ENCODE measurements around the gene NHS.

The NHS gene

DNA sequence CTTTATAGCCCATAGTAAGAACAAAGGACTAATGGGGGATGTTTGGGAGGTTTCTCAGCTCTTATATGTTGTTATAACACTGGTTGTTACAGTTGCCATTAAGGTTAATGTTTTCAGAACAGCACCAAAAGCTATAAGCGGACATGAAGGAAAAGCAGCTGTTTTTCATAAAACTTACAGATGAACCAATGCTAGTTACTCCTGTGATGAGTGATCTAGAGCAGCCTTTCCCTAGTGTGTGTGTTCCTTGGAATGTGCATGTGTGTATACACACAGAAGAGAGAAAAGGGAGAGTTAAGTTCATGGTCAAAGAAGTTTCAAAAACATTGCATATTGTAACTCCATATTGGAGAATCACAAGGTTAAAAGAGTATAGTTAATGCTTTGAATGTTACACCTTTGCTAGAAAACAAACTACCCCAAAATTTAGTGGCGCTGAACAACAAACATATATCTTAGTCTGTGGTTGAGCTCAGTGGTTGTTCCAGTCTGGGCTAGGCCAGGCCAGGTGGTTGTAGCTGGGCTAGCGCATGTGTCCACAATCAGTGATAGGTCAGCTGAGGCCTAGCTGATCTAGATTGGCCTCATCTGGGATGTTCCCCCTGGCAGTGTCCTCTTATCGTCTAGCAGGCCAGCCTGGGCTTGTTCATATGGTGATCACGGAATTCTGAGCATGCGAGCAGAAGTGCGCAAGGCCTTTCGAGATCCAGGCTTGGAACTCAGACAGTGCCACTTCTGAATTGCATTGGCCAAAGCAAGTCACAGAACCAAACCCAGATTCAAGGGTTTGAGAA is 151.0 kb downstream of the NHS start:
- peak; percentile 52 for DNase-seq (ENCODE audit: low read depth)
- Histone ChIP-seq H3K36me3 (ENCODE audit: control insufficient read depth, insufficient read depth, low read length, severe bottlenecking) (no peaks in the 10 kb centered on the region), H3K4me1 (ENCODE audit: control insufficient read depth, insufficient read depth, low read length) (peaks cover 27% of the 10 kb centered on the region), H3K9me3 (ENCODE audit: control insufficient read depth, low read length) (no peaks in the 10 kb centered on the region), H3K4me3 (ENCODE audit: low read length) (no peak overlapping the region), H3K27me3 (replicated peaks; ENCODE audit: control insufficient read depth, insufficient read depth, low read length) (no peaks in the 10 kb centered on the region), H3K9ac (ENCODE audit: low read length) (no peak overlapping the region)

DNA sequence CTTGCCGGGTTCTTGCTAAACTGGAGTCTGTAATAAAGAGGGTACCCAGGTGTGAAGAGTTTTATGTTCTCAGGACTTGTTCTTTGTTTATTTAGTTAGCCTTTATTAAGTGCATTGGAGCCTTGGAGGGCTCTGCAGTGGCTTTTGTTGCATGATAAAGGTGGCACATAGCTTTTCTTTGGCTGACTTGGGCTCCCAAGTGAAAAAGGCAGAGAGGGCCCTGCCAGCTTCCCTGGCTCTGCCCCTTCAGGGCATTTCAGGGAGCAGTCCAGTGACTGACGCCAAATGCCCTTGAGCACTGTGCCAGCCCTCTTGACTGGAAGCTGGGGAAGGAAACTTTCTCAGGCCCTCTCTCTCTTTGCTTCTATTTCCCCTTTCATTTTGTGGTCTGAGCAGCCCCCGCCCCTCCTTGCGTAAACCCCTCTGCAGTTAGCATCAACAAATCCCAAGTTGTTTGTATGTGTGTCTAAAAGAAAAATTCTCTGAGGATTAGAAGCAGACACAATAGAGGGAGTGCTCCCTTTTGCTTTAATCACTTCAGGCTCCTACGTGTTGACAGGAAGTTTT is 152.2 kb downstream of the NHS start:
- Histone ChIP-seq H3K27me3 (replicated peaks; ENCODE audit: control insufficient read depth, insufficient read depth, low read length) (peaks cover 5% of the 10 kb centered on the region), H3K4me3 (ENCODE audit: low read length) (no peak overlapping the region), H3K36me3 (ENCODE audit: control insufficient read depth, insufficient read depth, low read length, severe bottlenecking) (no peaks in the 10 kb centered on the region), H3K9me3 (ENCODE audit: control insufficient read depth, low read length) (no peaks in the 10 kb centered on the region), H3K9ac (ENCODE audit: low read length) (no peak overlapping the region), H3K4me1 (ENCODE audit: control insufficient read depth, insufficient read depth, low read length) (peaks cover 26% of the 10 kb centered on the region)
- DNase-seq (ENCODE audit: low read depth): no peak

DNA sequence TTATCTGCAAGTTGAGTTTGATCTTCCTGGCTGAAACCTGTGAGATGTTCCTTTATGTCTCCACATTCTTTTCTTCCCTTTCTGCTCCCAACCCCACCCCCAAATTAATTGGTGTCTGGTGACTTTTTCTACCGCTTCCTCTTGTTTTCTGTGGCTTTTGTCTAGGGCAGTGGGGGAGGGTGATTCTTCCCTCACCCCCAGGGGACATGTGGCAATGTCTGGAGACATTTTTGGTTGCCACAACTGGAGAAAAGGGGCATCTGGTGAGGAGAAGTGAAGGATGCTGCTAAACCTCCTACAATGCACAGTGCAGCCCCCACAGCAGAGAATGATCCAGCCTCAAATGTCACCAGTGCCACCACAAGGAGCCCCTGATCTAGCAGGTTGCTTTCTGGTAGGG is 152.9 kb downstream of the NHS start:
- H3K4me1 ChIP-seq (ENCODE audit: control insufficient read depth, insufficient read depth, low read length): peaks cover 26% of the 10 kb centered on the region
- no peak for DNase-seq (ENCODE audit: low read depth)
- no peaks in the 10 kb centered on the region for H3K9me3 ChIP-seq (ENCODE audit: control insufficient read depth, low read length)

DNA sequence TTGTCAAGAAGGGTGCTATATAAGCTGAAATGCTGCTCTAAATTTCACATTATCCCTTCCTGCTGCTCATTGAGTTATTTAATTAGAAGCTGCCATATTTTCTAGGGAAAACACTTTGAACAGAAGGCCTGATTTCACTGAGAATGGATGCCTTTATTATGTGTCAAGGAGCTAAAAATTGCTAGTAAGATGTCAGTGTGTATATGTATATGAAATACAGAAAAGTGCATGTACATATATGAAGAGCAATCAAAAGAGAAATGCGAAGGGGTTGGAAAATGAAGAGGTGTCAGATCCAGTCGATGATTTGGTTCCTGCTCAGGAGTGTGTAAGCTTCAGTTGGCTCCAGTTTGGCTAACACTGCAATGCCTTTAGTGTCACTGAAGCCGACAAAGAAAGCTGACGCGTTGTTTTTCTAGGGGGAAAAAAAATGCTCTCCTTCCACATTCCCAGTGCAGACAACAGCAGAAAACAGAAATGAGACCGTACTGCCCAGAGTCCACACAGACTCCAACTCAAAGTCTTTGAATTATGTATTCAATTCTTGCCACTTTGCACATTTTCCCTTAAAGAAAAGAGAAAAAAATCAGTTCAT is 154.2 kb downstream of the NHS start:
- Histone ChIP-seq H3K9ac (ENCODE audit: low read length) (no peak overlapping the region), H3K36me3 (ENCODE audit: control insufficient read depth, insufficient read depth, low read length, severe bottlenecking) (no peaks in the 10 kb centered on the region), H3K9me3 (ENCODE audit: control insufficient read depth, low read length) (no peaks in the 10 kb centered on the region), H3K4me3 (ENCODE audit: low read length) (no peak overlapping the region), H3K4me1 (ENCODE audit: control insufficient read depth, insufficient read depth, low read length) (peaks cover 26% of the 10 kb centered on the region), H3K27me3 (replicated peaks; ENCODE audit: control insufficient read depth, insufficient read depth, low read length) (peaks cover 5% of the 10 kb centered on the region)
- no peak for DNase-seq (ENCODE audit: low read depth)

More for the DNA sequence above, 152.9 kb downstream of the NHS start:
- peaks cover 5% of the 10 kb centered on the region for H3K27me3 ChIP-seq (replicated peaks; ENCODE audit: control insufficient read depth, insufficient read depth, low read length)
- H3K4me3 ChIP-seq (ENCODE audit: low read length): no peak overlapping the region
- H3K36me3 ChIP-seq (ENCODE audit: control insufficient read depth, insufficient read depth, low read length, severe bottlenecking): no peaks in the 10 kb centered on the region
- H3K9ac ChIP-seq (ENCODE audit: low read length): no peak overlapping the region

DNA sequence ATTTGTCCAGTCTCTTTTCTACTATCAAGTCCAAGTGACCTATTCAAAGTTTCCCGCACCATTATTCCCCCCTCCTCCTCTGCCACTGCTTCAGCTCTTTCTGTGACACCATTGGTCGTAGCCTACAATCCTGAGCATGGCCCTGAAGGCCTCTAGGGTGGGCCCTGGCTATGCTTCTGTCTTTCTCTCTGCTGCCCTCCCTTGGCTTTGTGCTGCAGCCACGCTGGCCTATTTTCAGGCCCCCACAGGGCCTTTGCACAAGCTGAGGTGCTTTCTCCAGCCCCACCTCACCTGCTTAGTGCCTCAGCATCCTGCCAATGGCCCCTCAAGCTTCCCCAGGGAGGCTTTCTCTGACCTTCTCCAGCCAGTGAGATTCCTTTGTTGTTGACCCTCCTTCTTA is 156.5 kb downstream of the NHS start:
- DNase-seq (ENCODE audit: low read depth): no peak
- H3K9me3 ChIP-seq (ENCODE audit: control insufficient read depth, low read length): no peaks in the 10 kb centered on the region
- peaks cover 7% of the 10 kb centered on the region for H3K27me3 ChIP-seq (replicated peaks; ENCODE audit: control insufficient read depth, insufficient read depth, low read length)
- H3K4me3 ChIP-seq (ENCODE audit: low read length): no peak overlapping the region
- no peaks in the 10 kb centered on the region for H3K36me3 ChIP-seq (ENCODE audit: control insufficient read depth, insufficient read depth, low read length, severe bottlenecking)
- peaks cover 10% of the 10 kb centered on the region for H3K4me1 ChIP-seq (ENCODE audit: control insufficient read depth, insufficient read depth, low read length)
- no peak overlapping the region for H3K9ac ChIP-seq (ENCODE audit: low read length)

DNA sequence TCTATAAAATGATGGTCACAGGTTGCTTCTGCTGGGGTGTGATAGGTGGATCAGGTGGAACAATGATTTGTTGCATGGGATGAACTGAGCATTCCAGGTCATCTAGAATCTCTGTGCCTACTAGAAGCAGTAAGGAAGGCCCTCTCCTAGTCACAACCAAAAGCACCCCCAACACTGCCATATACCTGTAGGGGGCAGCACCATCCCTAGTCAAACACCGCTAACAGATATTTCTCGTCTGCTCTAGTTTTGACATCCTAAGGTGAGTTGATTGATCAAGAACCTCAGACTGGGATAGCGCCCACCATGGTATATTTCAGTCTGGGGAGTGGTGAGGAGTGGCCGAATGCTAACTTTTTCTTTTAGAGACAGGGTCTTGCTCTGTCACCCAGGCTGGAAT is 160.2 kb downstream of the NHS start:
- H3K9ac ChIP-seq (ENCODE audit: low read length): no peak overlapping the region
- H3K36me3 ChIP-seq (ENCODE audit: control insufficient read depth, insufficient read depth, low read length, severe bottlenecking): no peaks in the 10 kb centered on the region
- H3K27me3 ChIP-seq (replicated peaks; ENCODE audit: control insufficient read depth, insufficient read depth, low read length): peaks cover 7% of the 10 kb centered on the region
- peaks cover 7% of the 10 kb centered on the region for H3K9me3 ChIP-seq (ENCODE audit: control insufficient read depth, low read length)
- no peak overlapping the region for H3K4me3 ChIP-seq (ENCODE audit: low read length)
- no peaks in the 10 kb centered on the region for H3K4me1 ChIP-seq (ENCODE audit: control insufficient read depth, insufficient read depth, low read length)
- DNase-seq (ENCODE audit: low read depth): peak; percentile 39

DNA sequence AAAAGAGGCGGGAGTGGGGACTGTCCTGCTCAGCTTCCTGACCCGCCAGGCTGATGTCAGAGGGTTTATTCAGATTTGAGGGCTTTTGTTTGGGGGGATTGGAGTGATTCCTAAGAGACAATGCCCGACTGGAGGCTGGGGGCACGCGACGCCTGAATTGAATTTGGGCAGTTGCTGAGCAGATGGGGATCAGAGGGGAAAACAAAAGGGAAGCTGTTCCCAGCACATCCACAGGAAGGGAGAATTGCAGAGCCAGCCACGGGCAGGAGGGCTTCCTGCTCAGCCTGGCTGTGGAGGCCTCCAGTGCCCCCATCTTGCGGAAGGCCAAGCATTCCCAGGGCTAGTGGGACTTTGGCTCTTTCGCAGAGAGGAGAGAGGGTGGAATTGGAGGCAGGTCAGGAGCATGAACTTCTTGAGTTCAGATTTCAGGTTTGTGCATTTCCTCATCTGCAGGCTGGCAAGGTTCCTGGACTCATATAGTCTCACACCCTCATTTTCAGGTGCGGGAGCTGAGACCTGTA is 162.8 kb downstream of the NHS start:
- DNase-seq (ENCODE audit: low read depth): no peak

DNA sequence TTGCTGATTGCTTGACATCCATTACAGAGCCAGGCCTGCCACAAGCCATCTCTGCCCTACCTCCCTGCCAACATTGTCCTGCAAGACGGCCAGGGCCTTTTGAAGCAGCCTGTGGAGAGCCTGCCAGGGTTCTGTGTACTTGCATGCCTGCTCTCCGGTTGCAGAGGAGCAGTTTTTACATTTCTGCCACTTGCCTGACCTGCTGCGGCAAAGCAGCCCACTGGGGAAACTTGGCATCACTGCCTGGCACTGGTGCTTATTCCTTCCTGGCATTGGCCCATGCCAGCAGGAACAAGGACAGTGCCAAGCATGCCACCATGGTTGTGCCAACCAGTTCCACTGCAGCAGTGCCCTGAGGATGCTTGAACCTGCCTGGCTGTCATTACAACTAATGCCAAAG is 167.1 kb downstream of the NHS start:
- Histone ChIP-seq H3K9me3 (ENCODE audit: control insufficient read depth, low read length) (peaks cover 7% of the 10 kb centered on the region), H3K27me3 (replicated peaks; ENCODE audit: control insufficient read depth, insufficient read depth, low read length) (peaks cover 3% of the 10 kb centered on the region), H3K36me3 (ENCODE audit: control insufficient read depth, insufficient read depth, low read length, severe bottlenecking) (no peaks in the 10 kb centered on the region), H3K4me3 (ENCODE audit: low read length) (no peak overlapping the region), H3K4me1 (ENCODE audit: control insufficient read depth, insufficient read depth, low read length) (no peaks in the 10 kb centered on the region), H3K9ac (ENCODE audit: low read length) (no peak overlapping the region)
- DNase-seq (ENCODE audit: low read depth): no peak

More for the DNA sequence above, 162.8 kb downstream of the NHS start:
- peaks cover 2% of the 10 kb centered on the region for H3K27me3 ChIP-seq (replicated peaks; ENCODE audit: control insufficient read depth, insufficient read depth, low read length)
- H3K9me3 ChIP-seq (ENCODE audit: control insufficient read depth, low read length): peaks cover 7% of the 10 kb centered on the region
- no peaks in the 10 kb centered on the region for H3K4me1 ChIP-seq (ENCODE audit: control insufficient read depth, insufficient read depth, low read length)
- no peak overlapping the region for H3K4me3 ChIP-seq (ENCODE audit: low read length)
- no peaks in the 10 kb centered on the region for H3K36me3 ChIP-seq (ENCODE audit: control insufficient read depth, insufficient read depth, low read length, severe bottlenecking)
- H3K9ac ChIP-seq (ENCODE audit: low read length): no peak overlapping the region

DNA sequence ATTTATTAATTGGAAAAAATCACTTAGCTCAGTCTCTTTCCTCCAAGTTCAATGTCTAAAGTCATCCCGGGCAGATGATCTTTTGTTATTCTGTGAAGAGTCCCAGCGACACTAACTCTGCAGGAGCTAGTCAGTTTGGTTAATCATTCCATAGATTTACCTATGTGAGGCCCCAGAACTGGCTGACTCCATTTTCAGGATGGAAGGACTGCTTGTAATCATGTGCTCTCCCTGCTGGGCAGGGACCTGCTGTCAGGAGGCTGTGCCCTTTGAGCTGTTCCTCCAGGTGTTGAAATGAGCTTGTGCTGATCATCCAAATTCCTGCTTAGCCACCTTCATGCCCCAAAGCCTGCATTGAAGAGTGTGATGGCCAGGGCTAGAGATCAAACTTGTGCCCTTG is 169.8 kb downstream of the NHS start:
- H3K36me3 ChIP-seq (ENCODE audit: control insufficient read depth, insufficient read depth, low read length, severe bottlenecking): no peaks in the 10 kb centered on the region
- peaks cover 7% of the 10 kb centered on the region for H3K4me1 ChIP-seq (ENCODE audit: control insufficient read depth, insufficient read depth, low read length)
- no peak overlapping the region for H3K4me3 ChIP-seq (ENCODE audit: low read length)
- H3K9ac ChIP-seq (ENCODE audit: low read length): no peak overlapping the region
- DNase-seq (ENCODE audit: low read depth): no peak
- peaks cover 2% of the 10 kb centered on the region for H3K9me3 ChIP-seq (ENCODE audit: control insufficient read depth, low read length)
- peaks cover 8% of the 10 kb centered on the region for H3K27me3 ChIP-seq (replicated peaks; ENCODE audit: control insufficient read depth, insufficient read depth, low read length)

DNA sequence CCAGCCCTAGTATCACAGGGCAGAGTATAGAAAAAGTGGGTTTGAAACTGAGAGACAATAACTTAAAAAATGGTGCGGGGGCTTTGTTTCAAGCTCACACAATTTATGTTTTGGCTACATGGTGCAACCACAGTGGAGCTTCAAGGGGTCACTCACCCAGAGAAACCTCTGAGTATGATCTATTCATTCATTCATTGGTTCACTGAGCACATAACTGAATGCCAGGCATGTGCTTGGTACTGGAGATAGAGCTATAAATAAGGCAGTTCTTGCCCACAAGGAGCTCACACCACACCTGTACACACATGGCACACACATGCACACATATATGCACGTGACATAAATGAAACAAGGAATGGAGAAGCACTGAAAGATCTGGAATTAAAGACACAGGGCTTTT is 171.4 kb downstream of the NHS start:
- H3K27me3 ChIP-seq (replicated peaks; ENCODE audit: control insufficient read depth, insufficient read depth, low read length): peaks cover 8% of the 10 kb centered on the region
- no peaks in the 10 kb centered on the region for H3K9me3 ChIP-seq (ENCODE audit: control insufficient read depth, low read length)
- no peak overlapping the region for H3K9ac ChIP-seq (ENCODE audit: low read length)
- H3K4me1 ChIP-seq (ENCODE audit: control insufficient read depth, insufficient read depth, low read length): peaks cover 7% of the 10 kb centered on the region
- no peak overlapping the region for H3K4me3 ChIP-seq (ENCODE audit: low read length)
- H3K36me3 ChIP-seq (ENCODE audit: control insufficient read depth, insufficient read depth, low read length, severe bottlenecking): no peaks in the 10 kb centered on the region
- no peak for DNase-seq (ENCODE audit: low read depth)

DNA sequence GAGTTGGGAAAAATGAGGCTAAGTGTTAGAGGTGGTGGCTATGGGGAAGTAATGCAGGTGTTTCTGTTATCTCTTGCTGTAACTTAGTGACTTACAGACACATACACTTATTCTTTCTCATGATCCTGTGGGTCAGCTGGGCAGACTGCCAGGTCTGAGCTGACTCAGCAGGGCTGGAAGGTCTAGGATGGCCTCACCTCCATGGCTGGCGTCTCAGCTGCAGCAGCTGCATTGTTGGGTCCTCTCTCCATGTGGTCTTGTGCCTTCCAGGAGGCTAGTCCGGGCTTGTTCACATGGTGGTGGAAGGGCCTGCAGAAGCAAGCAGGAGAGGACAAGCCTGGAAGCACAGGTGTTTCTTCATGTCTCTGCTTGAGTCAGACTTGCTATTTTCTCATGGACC is 172.7 kb downstream of the NHS start:
- H3K4me3 ChIP-seq (ENCODE audit: low read length): no peak overlapping the region
- no peaks in the 10 kb centered on the region for H3K36me3 ChIP-seq (ENCODE audit: control insufficient read depth, insufficient read depth, low read length, severe bottlenecking)
- peaks cover 8% of the 10 kb centered on the region for H3K27me3 ChIP-seq (replicated peaks; ENCODE audit: control insufficient read depth, insufficient read depth, low read length)
- DNase-seq (ENCODE audit: low read depth): peak; percentile 58
- peaks cover 4% of the 10 kb centered on the region for H3K9me3 ChIP-seq (ENCODE audit: control insufficient read depth, low read length)
- H3K4me1 ChIP-seq (ENCODE audit: control insufficient read depth, insufficient read depth, low read length): peaks cover 7% of the 10 kb centered on the region
- H3K9ac ChIP-seq (ENCODE audit: low read length): no peak overlapping the region

Data from adipocyte (in vitro differentiated cells).